ENCODE data around the gene ATP7B. TPM values are rescaled to one million over a fixed set of nuclear protein-coding genes. Genes with fewer than 3 reads are reported as not detected.

ATP7B gene
- total and polyA plus RNA-seq, 2 of the 4 experiments (the other 2 are of a cell fraction): 2.7 to 2.9 TPM

- 86% methylated on average over 8 of the region's 12 CpGs; no CpG with 5 or more reads in 1 of the 2 experiments for WGBS, 2 experiments (ENCODE audit: extremely low coverage in 2 of 2, insufficient read length in 1 of 2)
- BruUV-seq (replicated peaks): no TSS peak
- no peak overlapping the region for H3K4ac ChIP-seq (ENCODE audit: low read depth, low read length)
- no peak overlapping the region for H2BK15ac ChIP-seq (ENCODE audit: low read depth, low read length)
- no peak overlapping the region for H3K14ac ChIP-seq (replicated peaks; ENCODE audit: low read depth, low read length)
- H3K9me3 ChIP-seq (ENCODE audit: control insufficient read depth, insufficient read depth, low read length): no peaks in the 10 kb centered on the region
- no peak overlapping the region for H3K9ac ChIP-seq (ENCODE audit: low read depth, low read length)
- no peaks in the 10 kb centered on the region for H4K20me1 ChIP-seq (ENCODE audit: insufficient read depth, low read length)
- ChIA-PET CTCF (no interaction called here), POLR2A (ENCODE audit: unreplicated experiment) (no interaction called here)
- no peak for DNase-seq
- no peaks in the 10 kb centered on the region for H3K36me3 ChIP-seq (ENCODE audit: control insufficient read depth, insufficient read depth, low read length)
- no peaks in the 10 kb centered on the region for H3K4me1 ChIP-seq (ENCODE audit: control insufficient read depth, insufficient read depth, low read length)
- no peak overlapping the region for H2AK5ac ChIP-seq (ENCODE audit: low read depth, low read length)
- no peak overlapping the region for H3K23ac ChIP-seq (ENCODE audit: low read depth, low read length)
- no peaks in the 10 kb centered on the region; the same call in 1 of the 2 replicates for H3K27me3 ChIP-seq (ENCODE audit: control insufficient read depth, insufficient read depth, low read length)
- in situ Hi-C loops (cut with MboI; ENCODE audit: low sequenced_read_pairs): no loop called here
- H2BK20ac ChIP-seq (ENCODE audit: low read depth, low read length): no peak overlapping the region
- H3K18ac ChIP-seq (ENCODE audit: low read depth, low read length): no peak overlapping the region
- no peak overlapping the region for H2AK9ac ChIP-seq (replicated peaks; ENCODE audit: low read depth, low read length, poor library complexity)
- H3K56ac ChIP-seq (ENCODE audit: extremely low read depth, insufficient read depth, low read length): no peak overlapping the region
- no peak overlapping the region for H4K8ac ChIP-seq (ENCODE audit: low read depth in 2 of 2, low read length in 2 of 2)
- no peak overlapping the region for H3K27ac ChIP-seq (ENCODE audit: insufficient read depth, low read length)
- no peak for TF ChIP-seq NFE2L2 (IDR thresholded peaks at IDR 0.05; ENCODE audit: low read depth, low read length)
- TF ChIP-seq MXI1 (IDR thresholded peaks at IDR 0.05; ENCODE audit: borderline replicate concordance, low read depth, low read length): no peak
- intact Hi-C loops (cut with micrococcal nuclease): no loop called here
- H2BK5ac ChIP-seq (ENCODE audit: low read depth, low read length, poor library complexity, severe bottlenecking): no peak overlapping the region
- dilution Hi-C loops (cut with HindIII; ENCODE audit: low sequenced_read_pairs, unreplicated experiment): no loop called here
- H4K91ac ChIP-seq (ENCODE audit: insufficient read depth, low read depth, low read length): no peak overlapping the region
- ATAC-seq (ENCODE audit: low read depth): no peak
- H3K9me1 ChIP-seq (ENCODE audit: insufficient read depth, low read length): no peaks in the 10 kb centered on the region
- no peak overlapping the region for H3K4me3 ChIP-seq (ENCODE audit: insufficient read depth, low read depth, low read length)
- H4K5ac ChIP-seq (ENCODE audit: low read depth, low read length): no peak overlapping the region
- H3K79me1 ChIP-seq (ENCODE audit: low read depth in 1 of 2, low read length in 2 of 2): no peaks in the 10 kb centered on the region
- H2BK120ac ChIP-seq (ENCODE audit: low read depth, low read length): no peak overlapping the region
- H2AFZ ChIP-seq (replicated peaks; ENCODE audit: low read length, poor library complexity): no peak overlapping the region
- H3K4me2 ChIP-seq (ENCODE audit: low read depth, low read length): no peak overlapping the region
Measured at GRCh38 chr13:51945149-51945548, 66.1 kb downstream of the ATP7B start.

Measured in IMR-90 (cell line).